CD4-positive, alpha-beta T cell (primary cell): ENCODE data around the gene ZNF700. TPM values are rescaled to one million over a fixed set of nuclear protein-coding genes. Genes with fewer than 3 reads are reported as not detected.
"Not testable (repeated sequence)": the region's sequence is repeated elsewhere in the genome, so short reads cannot be mapped to it uniquely, and the experiment has no call there.

Experiments
- ATAC-seq: fragments of 200-7000 bp; cut with Tn5 transposase; one replicate; pipeline ENCODE4 v1.10.0; 2022; ENCODE audit warnings: mild to moderate bottlenecking; ENCODE audit not compliant: poor library complexity
- CTCF ChIA-PET: fragments of 350-600 bp; sonication (Branson Sonifier 250); formaldehyde crosslinking; loops from one replicate; lab custom pipeline; 2021; ENCODE audit warnings: antibody characterized with exemption, inconsistent platforms; lab: Charles Lee
- POLR2A ChIA-PET: fragments of 350-600 bp; sonication (Branson Sonifier 250); formaldehyde crosslinking; loops from one replicate; lab custom pipeline; 2021; ENCODE audit warnings: antibody characterized with exemption, inconsistent platforms; lab: Charles Lee
- DNase-seq, 14 experiments: peaks; one replicate each; pipeline ENCODE4 v3.0.0-alpha.2; 2013 to 2020; ENCODE audit warnings: mixed read lengths in 2 of 14
- H3K27ac ChIP-seq, 2 donors: one replicate each; pipeline versions ENCODE4 v1.5.1 to v1.7.0; 2013; ENCODE audit warnings: low read length in 2 of 2, low read depth in 1 of 2, mild to moderate bottlenecking in 1 of 2
- H3K27me3 ChIP-seq, 2 experiments: 1 replicate in 1 of 2; 2 replicates in 1 of 2; pipeline versions ENCODE4 v1.6.1 to v1.7.0; 2013; ENCODE audit warnings: low read length in 2 of 2, control low read depth in 1 of 2, mild to moderate bottlenecking in 1 of 2, moderate library complexity in 1 of 2; ENCODE audit not compliant: insufficient read depth in 2 of 2, control insufficient read depth in 1 of 2
- H3K36me3 ChIP-seq: one replicate; pipeline ENCODE4 v1.6.1; 2013; ENCODE audit warnings: low read length, control low read depth; ENCODE audit not compliant: insufficient read depth
- H3K4me1 ChIP-seq: one replicate; pipeline ENCODE4 v1.6.1; 2013; ENCODE audit warnings: low read length, control low read depth; ENCODE audit not compliant: insufficient read depth
- H3K4me3 ChIP-seq: one replicate; pipeline ENCODE4 v1.5.1; 2013; ENCODE audit warnings: mild to moderate bottlenecking, low read length, moderate library complexity
- H3K9me3 ChIP-seq, 2 experiments: 1 replicate in 1 of 2; 2 replicates in 1 of 2; pipeline versions ENCODE4 v1.6.1 to v1.7.0; 2013; ENCODE audit warnings: low read length in 2 of 2, mild to moderate bottlenecking in 2 of 2, control low read depth in 1 of 2, moderate library complexity in 1 of 2; ENCODE audit not compliant: control insufficient read depth in 1 of 2, insufficient read depth in 1 of 2
- H3K27ac Mint-ChIP-seq: one replicate; pipeline ENCODE4 v1.8.0; 2020; ENCODE audit warnings: mixed read lengths
- H3K27me3 Mint-ChIP-seq: one replicate; pipeline ENCODE4 v1.8.0; 2021; ENCODE audit warnings: mixed read lengths
- H3K36me3 Mint-ChIP-seq: one replicate; pipeline ENCODE4 v1.8.0; 2021; ENCODE audit warnings: low read depth, mixed read lengths
- H3K4me1 Mint-ChIP-seq: one replicate; pipeline ENCODE4 v1.8.0; 2021; ENCODE audit warnings: low read depth, mixed read lengths
- H3K4me3 Mint-ChIP-seq: one replicate; pipeline ENCODE4 v1.8.0; 2020; ENCODE audit warnings: mild to moderate bottlenecking, mixed read lengths
- H3K9me3 Mint-ChIP-seq: one replicate; pipeline ENCODE4 v1.8.0; 2020; ENCODE audit warnings: mixed read lengths
- intact Hi-C, 2 experiments: fragments of 100-400 bp; cut with DNase I in 1 of 2; cut with micrococcal nuclease in 1 of 2; formaldehyde crosslinking; loops; one replicate each; pipeline versions ENCODE4 v1.15.1 to v1.9.0; 2023 to 2025; cut with DNase I, micrococcal nuclease
- total RNA-seq, 174 experiments: library from RNA in 2 of 174; stranded (reverse) in 2 of 174; gene quantifications; one replicate each; pipeline ENCODE4 v1.2.3 and lab custom pipeline; 2021 to 2026
- TF ChIP-seq, protein P1 (sequence below): fragments of 200-600 bp; IDR thresholded peaks from one replicate; pipeline ENCODE4 v1.8.0; 2022; ENCODE audit warnings: antibody characterized with exemption, mild to moderate bottlenecking

Gene ZNF700
- total RNA-seq, 2 experiments from 2014 or later: 13.2 to 14.5 TPM

DNA sequence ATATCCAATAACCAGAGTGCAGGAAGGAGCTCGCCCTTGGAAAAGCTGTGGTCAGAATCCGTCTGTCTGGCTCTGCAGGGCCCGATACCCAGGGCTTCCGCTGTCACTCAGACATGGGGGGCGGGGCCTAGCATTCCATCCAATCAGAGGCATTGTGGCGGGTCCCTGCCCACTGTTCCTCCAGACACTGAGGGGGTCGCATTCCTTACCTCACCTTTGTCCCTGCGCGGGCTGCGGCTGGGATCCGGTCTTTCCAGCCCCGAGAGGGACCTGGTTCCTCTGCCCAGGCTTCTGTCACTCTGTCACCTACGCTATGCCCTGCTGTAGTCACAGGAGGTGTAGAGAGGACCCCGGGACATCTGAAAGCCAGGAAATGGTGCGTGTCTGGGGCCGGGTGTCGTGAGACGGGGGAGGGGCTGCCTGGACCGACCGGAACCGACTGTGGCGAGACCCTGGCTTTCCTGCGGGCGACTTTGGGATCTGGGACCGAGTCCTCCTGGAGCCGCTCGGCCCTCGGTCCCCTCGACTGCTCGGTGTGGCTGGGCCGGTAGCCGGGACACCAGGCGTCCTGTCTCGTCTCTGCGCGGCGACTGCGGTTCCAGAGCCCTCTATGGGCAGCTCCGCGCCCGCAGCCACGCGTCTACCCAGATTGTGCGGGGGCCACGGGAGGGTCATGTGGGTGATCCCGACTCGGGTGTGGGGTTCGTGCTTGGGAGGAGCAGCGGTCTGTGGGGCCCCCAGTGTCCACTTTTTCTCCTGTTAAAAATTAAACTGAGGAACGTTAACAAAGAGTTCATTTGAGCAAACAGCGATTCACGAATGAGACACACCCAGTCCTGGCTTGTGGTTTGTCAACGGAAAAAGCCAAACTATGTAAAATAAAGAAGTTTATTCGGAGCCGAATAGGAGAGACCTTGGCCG is 37.0 kb upstream of the ZNF700 start, which contains the start of gene ZNF69:
Gene ZNF69 (plus strand): TSS at position 172 of the 921 bp plus-strand sequence. CDS start 142 bp downstream, at position 314.
- intact Hi-C loops: loop anchor here in 1 of 2 experiments (10.0 kb wide), 1 partner anchor 447 kb away; the partner anchor contains the start of gene ZNF563
- no peaks in the 10 kb centered on the region for H3K9me3 Mint-ChIP-seq
- Histone ChIP-seq H3K27ac (peak within 1 kb of the TSS in 1 of 2 donors; percentile 50), H3K9me3 (peaks cover 0 to 14% of the 10 kb centered on the region in 2 experiments), H3K36me3 (no peaks in the 10 kb centered on the region), H3K4me1 (peaks cover 22% of the 10 kb centered on the region), H3K27me3 (no peaks in the 10 kb centered on the region), H3K4me3 (peak within 1 kb of the TSS; percentile 88)
- TF ChIP-seq, protein P1, sequence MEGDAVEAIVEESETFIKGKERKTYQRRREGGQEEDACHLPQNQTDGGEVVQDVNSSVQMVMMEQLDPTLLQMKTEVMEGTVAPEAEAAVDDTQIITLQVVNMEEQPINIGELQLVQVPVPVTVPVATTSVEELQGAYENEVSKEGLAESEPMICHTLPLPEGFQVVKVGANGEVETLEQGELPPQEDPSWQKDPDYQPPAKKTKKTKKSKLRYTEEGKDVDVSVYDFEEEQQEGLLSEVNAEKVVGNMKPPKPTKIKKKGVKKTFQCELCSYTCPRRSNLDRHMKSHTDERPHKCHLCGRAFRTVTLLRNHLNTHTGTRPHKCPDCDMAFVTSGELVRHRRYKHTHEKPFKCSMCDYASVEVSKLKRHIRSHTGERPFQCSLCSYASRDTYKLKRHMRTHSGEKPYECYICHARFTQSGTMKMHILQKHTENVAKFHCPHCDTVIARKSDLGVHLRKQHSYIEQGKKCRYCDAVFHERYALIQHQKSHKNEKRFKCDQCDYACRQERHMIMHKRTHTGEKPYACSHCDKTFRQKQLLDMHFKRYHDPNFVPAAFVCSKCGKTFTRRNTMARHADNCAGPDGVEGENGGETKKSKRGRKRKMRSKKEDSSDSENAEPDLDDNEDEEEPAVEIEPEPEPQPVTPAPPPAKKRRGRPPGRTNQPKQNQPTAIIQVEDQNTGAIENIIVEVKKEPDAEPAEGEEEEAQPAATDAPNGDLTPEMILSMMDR: no peak
- peak within 1 kb of the TSS; percentile 93 for H3K27ac Mint-ChIP-seq
- H3K27me3 Mint-ChIP-seq: no peaks in the 10 kb centered on the region
- peaks cover 28% of the 10 kb centered on the region for H3K4me1 Mint-ChIP-seq
- DNase-seq: peak; percentile 23 to 75 (median 51)
- ChIA-PET CTCF (no interaction called here), POLR2A (interaction anchor here (0.6 to 2.1 kb wide), 3 partner anchors 40 to 100 kb away, joined by 4 to 7 read pairs (median 6); partner anchors contain the start of gene ZNF439)
- ATAC-seq: peak; percentile 88
- H3K4me3 Mint-ChIP-seq: peak within 1 kb of the TSS; percentile 98
- peaks cover 26% of the 10 kb centered on the region for H3K36me3 Mint-ChIP-seq

DNA sequence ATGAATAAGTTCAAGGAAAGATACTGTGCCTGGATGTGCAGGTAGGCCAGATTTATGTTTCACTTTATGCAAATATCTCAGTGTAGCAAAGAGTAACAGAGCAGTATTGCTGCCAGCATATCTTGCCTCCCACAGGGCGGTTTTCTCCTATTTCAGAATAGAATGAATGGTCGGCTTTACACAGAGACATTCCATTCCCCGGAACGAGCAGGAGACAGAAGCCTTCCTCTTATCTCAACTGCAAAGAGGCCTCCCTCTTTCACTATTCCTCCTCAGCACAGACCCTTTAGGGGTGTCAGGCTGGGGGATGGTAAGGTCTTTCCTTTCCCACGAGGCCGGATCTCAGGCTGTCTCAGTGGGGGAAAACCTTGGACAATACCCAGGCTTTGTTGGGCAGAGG is 35.0 kb upstream of the ZNF700 start:
- Mint-ChIP-seq H3K4me3 (peak overlapping the region; percentile 98), H3K36me3 (peaks cover 44% of the 10 kb centered on the region), H3K4me1 (peaks cover 28% of the 10 kb centered on the region)
- intact Hi-C loops: loop anchor here in 1 of 2 experiments (10.0 kb wide), 1 partner anchor 445 kb away; the partner anchor contains the start of gene ZNF563
- H3K27ac Mint-ChIP-seq, CTCF ChIA-PET, DNase-seq, ATAC-seq, H3K27me3 Mint-ChIP-seq, POLR2A ChIA-PET, H3K4me3 ChIP-seq, H3K27ac ChIP-seq, H3K36me3 ChIP-seq, H3K27me3 ChIP-seq, H3K9me3 Mint-ChIP-seq: not testable (repeated sequence)
- peaks cover 0 to 14% of the 10 kb centered on the region in 2 experiments for H3K9me3 ChIP-seq
- peaks cover 22% of the 10 kb centered on the region for H3K4me1 ChIP-seq

DNA sequence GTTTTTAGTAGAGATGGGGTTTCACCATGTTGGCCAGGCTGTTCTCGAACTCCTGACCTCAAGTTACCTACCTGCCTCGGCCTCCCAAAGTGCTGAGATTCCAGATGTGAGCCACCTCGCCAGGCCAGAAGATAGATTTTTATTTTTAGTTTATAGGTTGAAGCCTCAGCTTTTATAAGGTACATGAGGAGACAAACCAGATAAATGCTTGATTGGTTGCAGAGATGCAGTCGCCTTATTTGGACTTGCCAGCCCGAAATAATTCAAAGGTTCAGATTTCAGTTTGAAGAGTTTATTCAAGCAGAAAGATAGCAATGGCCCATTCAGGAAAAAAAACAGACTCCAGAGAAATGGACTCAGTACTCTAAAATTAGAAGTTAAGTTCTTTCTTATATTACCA is 34.3 kb upstream of the ZNF700 start:
- no peaks in the 10 kb centered on the region for H3K27me3 Mint-ChIP-seq
- TF ChIP-seq, protein P1: no peak

More for the DNA sequence above, 34.3 kb upstream of the ZNF700 start:
- Mint-ChIP-seq H3K4me3 (no peak overlapping the region), H3K36me3 (peaks cover 51% of the 10 kb centered on the region), H3K9me3 (no peaks in the 10 kb centered on the region), H3K4me1 (peaks cover 28% of the 10 kb centered on the region), H3K27ac (no peak overlapping the region)
- no peak for DNase-seq
- no peak overlapping the region for H3K4me3 ChIP-seq
- no peak overlapping the region for H3K27ac ChIP-seq
- peaks cover 0 to 14% of the 10 kb centered on the region in 2 experiments for H3K9me3 ChIP-seq
- no peak for ATAC-seq
- H3K36me3 ChIP-seq: no peaks in the 10 kb centered on the region
- intact Hi-C loops: no loop called here
- POLR2A ChIA-PET: no interaction called here
- CTCF ChIA-PET: no interaction called here
- H3K27me3 ChIP-seq: no peaks in the 10 kb centered on the region
- H3K4me1 ChIP-seq: peaks cover 22% of the 10 kb centered on the region
